ENCODE measurements around the gene AADAC.
"Not testable (repeated sequence)": the region's sequence is repeated elsewhere in the genome, so short reads cannot be mapped to it uniquely, and the experiment has no call there.

The AADAC gene

DNA sequence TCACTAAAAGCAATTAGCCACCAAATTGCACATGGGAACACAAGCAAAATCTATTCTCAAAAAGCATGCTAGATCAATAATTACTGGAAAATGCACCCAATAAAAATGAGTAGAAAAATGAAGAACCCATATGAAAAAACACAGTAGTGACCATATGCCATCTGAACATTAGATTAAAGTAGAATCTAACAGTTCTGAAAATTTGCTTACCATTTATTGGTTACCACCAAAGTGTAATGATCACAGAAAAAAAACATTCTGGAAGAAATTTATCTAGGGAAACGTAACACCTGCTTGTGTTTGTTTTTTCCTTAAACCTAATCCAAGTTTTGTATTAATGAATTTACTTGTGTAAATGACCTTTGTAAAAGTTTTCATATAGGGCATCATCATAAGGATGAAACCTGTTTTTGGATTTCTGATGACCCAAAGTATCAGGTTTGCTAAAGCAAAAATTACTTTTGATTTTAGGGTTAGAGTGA lies 37.6 kb upstream of the AADAC start:
- no peak overlapping the region for H3K9ac ChIP-seq (ENCODE audit: low read depth, low read length)
- no peaks in the 10 kb centered on the region for H3K36me3 ChIP-seq (ENCODE audit: control insufficient read depth, insufficient read depth, low read length)
- H3K27ac ChIP-seq (ENCODE audit: low read depth, low read length) = no peak overlapping the region
- no peak overlapping the region for H3K4me3 ChIP-seq (ENCODE audit: low read depth, low read length)
- H3K27me3 ChIP-seq (ENCODE audit: control insufficient read depth, insufficient read depth, low read length) = no peaks in the 10 kb centered on the region
- no peaks in the 10 kb centered on the region for H3K4me1 ChIP-seq (ENCODE audit: control insufficient read depth, insufficient read depth, low read length)
- no peaks in the 10 kb centered on the region for H3K9me3 ChIP-seq (ENCODE audit: control insufficient read depth, insufficient read depth, low read length)

GRCh38 chr3:151777880-151778279 lies 36.0 kb upstream of the AADAC start:
- no peak overlapping the region for H3K27ac ChIP-seq (ENCODE audit: low read depth, low read length)
- H3K4me1 ChIP-seq (ENCODE audit: control insufficient read depth, insufficient read depth, low read length) = no peaks in the 10 kb centered on the region
- no peak overlapping the region for H3K9ac ChIP-seq (ENCODE audit: low read depth, low read length)
- H3K36me3 ChIP-seq (ENCODE audit: control insufficient read depth, insufficient read depth, low read length) = no peaks in the 10 kb centered on the region
- no peaks in the 10 kb centered on the region for H3K9me3 ChIP-seq (ENCODE audit: control insufficient read depth, insufficient read depth, low read length)
- H3K27me3 ChIP-seq (ENCODE audit: control insufficient read depth, insufficient read depth, low read length) = no peaks in the 10 kb centered on the region
- H3K4me3 ChIP-seq (ENCODE audit: low read depth, low read length) = no peak overlapping the region

DNA sequence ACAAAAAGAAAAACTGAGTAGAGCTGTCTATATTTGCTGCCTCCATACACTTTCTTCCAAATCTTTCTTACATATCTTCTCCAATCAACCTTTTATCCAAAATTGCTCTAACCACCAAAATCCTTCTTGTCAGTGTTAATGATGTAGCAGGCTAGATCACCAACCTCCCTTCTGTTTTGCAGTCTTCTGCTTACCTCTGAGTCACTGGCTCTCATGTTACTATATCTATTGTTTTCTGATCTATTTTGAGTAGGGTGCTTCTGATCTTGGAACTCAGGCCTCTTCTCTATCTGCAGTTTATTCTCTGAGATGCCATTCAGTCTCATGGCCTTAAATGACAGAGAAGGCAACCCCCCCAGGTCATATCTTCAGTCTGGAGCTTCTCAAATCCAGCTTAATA lies 26.3 kb upstream of the AADAC start:
- no peaks in the 10 kb centered on the region for H3K27me3 ChIP-seq (ENCODE audit: control insufficient read depth, insufficient read depth, low read length)
- H3K36me3 ChIP-seq (ENCODE audit: control insufficient read depth, insufficient read depth, low read length) = no peaks in the 10 kb centered on the region
- H3K4me3 ChIP-seq (ENCODE audit: low read depth, low read length) = no peak overlapping the region
- H3K9me3 ChIP-seq (ENCODE audit: control insufficient read depth, insufficient read depth, low read length) = no peaks in the 10 kb centered on the region
- H3K27ac ChIP-seq (ENCODE audit: low read depth, low read length) = no peak overlapping the region
- no peaks in the 10 kb centered on the region for H3K4me1 ChIP-seq (ENCODE audit: control insufficient read depth, insufficient read depth, low read length)
- no peak overlapping the region for H3K9ac ChIP-seq (ENCODE audit: low read depth, low read length)

DNA sequence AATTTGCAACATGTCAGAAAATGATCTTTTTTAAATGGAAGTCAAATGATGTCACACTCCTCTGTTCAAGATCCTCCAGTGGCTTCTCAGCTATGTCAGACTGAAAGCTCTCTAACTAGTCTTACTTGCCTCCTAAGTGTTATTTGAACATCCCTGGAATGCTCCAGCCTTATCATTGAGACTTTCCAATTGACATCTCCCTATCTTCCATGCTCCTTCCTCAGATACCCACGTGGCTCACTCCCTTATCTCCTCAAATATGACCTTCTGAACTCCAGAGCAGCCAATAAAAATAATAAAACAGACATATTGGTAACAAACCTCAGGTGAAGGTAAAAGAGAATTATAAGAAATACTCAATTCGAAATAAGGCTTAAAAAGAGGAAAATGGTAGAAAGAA lies 25.5 kb upstream of the AADAC start:
- Histone ChIP-seq H3K9ac (ENCODE audit: low read depth, low read length) (no peak overlapping the region), H3K27ac (ENCODE audit: low read depth, low read length) (no peak overlapping the region), H3K4me3 (ENCODE audit: low read depth, low read length) (no peak overlapping the region), H3K36me3 (ENCODE audit: control insufficient read depth, insufficient read depth, low read length) (no peaks in the 10 kb centered on the region), H3K4me1 (ENCODE audit: control insufficient read depth, insufficient read depth, low read length) (no peaks in the 10 kb centered on the region), H3K9me3 (ENCODE audit: control insufficient read depth, insufficient read depth, low read length) (no peaks in the 10 kb centered on the region), H3K27me3 (ENCODE audit: control insufficient read depth, insufficient read depth, low read length) (no peaks in the 10 kb centered on the region)

- Histone ChIP-seq H3K9me3 (ENCODE audit: control insufficient read depth, insufficient read depth, low read length) (no peaks in the 10 kb centered on the region), H3K27ac (ENCODE audit: low read depth, low read length) (no peak overlapping the region), H3K9ac (ENCODE audit: low read depth, low read length) (no peak overlapping the region), H3K4me1 (ENCODE audit: control insufficient read depth, insufficient read depth, low read length) (no peaks in the 10 kb centered on the region), H3K4me3 (ENCODE audit: low read depth, low read length) (no peak overlapping the region), H3K36me3 (ENCODE audit: control insufficient read depth, insufficient read depth, low read length) (no peaks in the 10 kb centered on the region), H3K27me3 (ENCODE audit: control insufficient read depth, insufficient read depth, low read length) (no peaks in the 10 kb centered on the region)
Measured at GRCh38 chr3:151789853-151790463, 24.0 kb upstream of the AADAC start.

- not testable (repeated sequence) for H3K27ac ChIP-seq (ENCODE audit: low read depth, low read length); H3K36me3 ChIP-seq (ENCODE audit: control insufficient read depth, insufficient read depth, low read length); H3K27me3 ChIP-seq (ENCODE audit: control insufficient read depth, insufficient read depth, low read length)
Measured at GRCh38 chr3:151790763-151791162, 23.2 kb upstream of the AADAC start.

GRCh38 chr3:151792411-151792810 lies 21.5 kb upstream of the AADAC start:
- Histone ChIP-seq H3K9ac (ENCODE audit: low read depth, low read length) (no peak overlapping the region), H3K27me3 (ENCODE audit: control insufficient read depth, insufficient read depth, low read length) (no peaks in the 10 kb centered on the region), H3K4me1 (ENCODE audit: control insufficient read depth, insufficient read depth, low read length) (no peaks in the 10 kb centered on the region), H3K9me3 (ENCODE audit: control insufficient read depth, insufficient read depth, low read length) (no peaks in the 10 kb centered on the region), H3K36me3 (ENCODE audit: control insufficient read depth, insufficient read depth, low read length) (no peaks in the 10 kb centered on the region), H3K4me3 (ENCODE audit: low read depth, low read length) (no peak overlapping the region), H3K27ac (ENCODE audit: low read depth, low read length) (no peak overlapping the region)

More at GRCh38 chr3:151790763-151791162, 23.2 kb upstream of the AADAC start:
- not testable (repeated sequence) for H3K4me3 ChIP-seq (ENCODE audit: low read depth, low read length); H3K4me1 ChIP-seq (ENCODE audit: control insufficient read depth, insufficient read depth, low read length); H3K9ac ChIP-seq (ENCODE audit: low read depth, low read length); H3K9me3 ChIP-seq (ENCODE audit: control insufficient read depth, insufficient read depth, low read length)

DNA sequence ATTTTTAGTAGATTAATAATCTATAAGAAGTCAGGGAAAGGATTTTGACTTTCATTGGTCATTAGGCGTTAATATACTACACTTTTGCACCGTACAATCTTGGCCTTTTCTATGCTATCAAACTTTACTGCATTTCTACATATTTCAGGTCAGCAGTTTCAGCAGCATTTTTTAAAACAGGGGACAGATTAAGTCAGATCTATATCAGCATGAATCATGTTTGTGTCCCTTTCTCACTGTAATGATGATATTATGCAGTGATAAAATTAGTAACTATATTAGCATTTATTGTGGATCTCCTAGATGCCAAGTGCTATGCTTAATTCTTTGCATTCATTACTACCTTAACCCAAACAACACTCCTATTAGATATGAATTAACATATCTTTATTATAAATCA lies 20.3 kb upstream of the AADAC start:
- Histone ChIP-seq H3K36me3 (ENCODE audit: control insufficient read depth, insufficient read depth, low read length) (no peaks in the 10 kb centered on the region), H3K9me3 (ENCODE audit: control insufficient read depth, insufficient read depth, low read length) (no peaks in the 10 kb centered on the region), H3K4me3 (ENCODE audit: low read depth, low read length) (no peak overlapping the region), H3K4me1 (ENCODE audit: control insufficient read depth, insufficient read depth, low read length) (no peaks in the 10 kb centered on the region), H3K27ac (ENCODE audit: low read depth, low read length) (no peak overlapping the region), H3K9ac (ENCODE audit: low read depth, low read length) (no peak overlapping the region), H3K27me3 (ENCODE audit: control insufficient read depth, insufficient read depth, low read length) (no peaks in the 10 kb centered on the region)

GRCh38 chr3:151794080-151794479 lies 19.8 kb upstream of the AADAC start:
- no peak overlapping the region for H3K4me3 ChIP-seq (ENCODE audit: low read depth, low read length)
- no peaks in the 10 kb centered on the region for H3K9me3 ChIP-seq (ENCODE audit: control insufficient read depth, insufficient read depth, low read length)
- no peaks in the 10 kb centered on the region for H3K27me3 ChIP-seq (ENCODE audit: control insufficient read depth, insufficient read depth, low read length)
- no peak overlapping the region for H3K9ac ChIP-seq (ENCODE audit: low read depth, low read length)
- no peaks in the 10 kb centered on the region for H3K4me1 ChIP-seq (ENCODE audit: control insufficient read depth, insufficient read depth, low read length)
- no peak overlapping the region for H3K27ac ChIP-seq (ENCODE audit: low read depth, low read length)
- H3K36me3 ChIP-seq (ENCODE audit: control insufficient read depth, insufficient read depth, low read length) = no peaks in the 10 kb centered on the region

- Histone ChIP-seq H3K4me3 (ENCODE audit: low read depth, low read length) (no peak overlapping the region), H3K9ac (ENCODE audit: low read depth, low read length) (no peak overlapping the region), H3K4me1 (ENCODE audit: control insufficient read depth, insufficient read depth, low read length) (no peaks in the 10 kb centered on the region), H3K27me3 (ENCODE audit: control insufficient read depth, insufficient read depth, low read length) (no peaks in the 10 kb centered on the region), H3K27ac (ENCODE audit: low read depth, low read length) (no peak overlapping the region), H3K9me3 (ENCODE audit: control insufficient read depth, insufficient read depth, low read length) (no peaks in the 10 kb centered on the region), H3K36me3 (ENCODE audit: control insufficient read depth, insufficient read depth, low read length) (no peaks in the 10 kb centered on the region)
Measured at GRCh38 chr3:151795276-151795675, 18.6 kb upstream of the AADAC start.

DNA sequence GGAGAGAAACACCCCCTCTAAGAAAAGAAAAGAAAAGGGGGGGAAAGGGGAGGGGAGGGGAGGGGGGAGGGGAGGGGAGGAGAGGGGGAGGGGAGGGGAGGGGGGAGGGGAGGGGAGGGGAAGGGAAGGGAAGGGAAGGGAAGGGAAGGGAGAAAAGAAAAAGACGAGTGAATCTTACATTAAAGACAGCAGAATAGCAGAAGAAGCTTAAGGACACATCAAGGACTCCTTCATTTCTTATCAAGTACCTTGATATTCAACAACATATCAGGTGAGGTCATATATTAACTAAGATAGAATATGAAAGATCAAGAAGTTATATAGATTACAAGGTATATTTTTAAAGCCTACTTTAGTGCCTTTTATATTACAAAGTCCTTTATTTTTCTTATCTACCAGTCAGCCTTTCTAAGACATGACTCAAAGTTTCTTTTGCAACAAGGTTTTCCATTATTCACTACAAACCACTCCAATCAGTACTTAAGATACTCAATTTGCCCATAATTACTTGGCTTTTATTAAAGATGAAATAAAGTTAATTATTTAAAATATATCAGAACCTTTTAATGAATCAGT lies 17.7 kb upstream of the AADAC start:
- H3K9ac ChIP-seq (ENCODE audit: low read depth, low read length) = no peak overlapping the region
- no peak overlapping the region for H3K4me3 ChIP-seq (ENCODE audit: low read depth, low read length)
- H3K36me3 ChIP-seq (ENCODE audit: control insufficient read depth, insufficient read depth, low read length) = no peaks in the 10 kb centered on the region
- H3K9me3 ChIP-seq (ENCODE audit: control insufficient read depth, insufficient read depth, low read length) = no peaks in the 10 kb centered on the region
- H3K27me3 ChIP-seq (ENCODE audit: control insufficient read depth, insufficient read depth, low read length) = no peaks in the 10 kb centered on the region
- H3K4me1 ChIP-seq (ENCODE audit: control insufficient read depth, insufficient read depth, low read length) = no peaks in the 10 kb centered on the region
- H3K27ac ChIP-seq (ENCODE audit: low read depth, low read length) = no peak overlapping the region
